Measurements from ENCODE around the gene PYY.
"Not testable (repeated sequence)": the region's sequence is repeated elsewhere in the genome, so short reads cannot be mapped to it uniquely, and the experiment has no call there.

Gene PYY
- 0 to 0.14 (median 0.05) reads per million in 18 experiments for total RNA-seq

DNA sequence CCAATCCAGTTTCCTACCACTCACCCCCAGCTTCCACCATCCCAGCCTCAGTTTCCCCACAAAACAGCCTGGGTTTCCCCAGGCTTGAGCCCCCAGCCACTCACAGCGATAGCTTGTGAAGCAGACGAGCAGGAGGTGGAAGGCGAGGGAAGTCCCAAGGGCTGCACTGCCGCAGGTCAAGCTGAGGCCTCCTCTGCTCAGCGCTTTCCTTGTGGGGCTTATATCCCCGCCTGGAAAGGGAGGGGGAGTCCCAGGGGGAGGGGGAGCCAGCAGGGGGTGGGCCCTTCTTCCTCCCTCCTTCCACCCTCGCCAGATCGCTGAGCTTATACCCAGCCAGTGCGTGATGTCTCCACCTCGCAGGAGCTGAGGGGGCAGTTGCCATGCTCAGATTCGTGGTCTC is at the start of gene PYY:
PYY (minus strand) TSS at position 195 of the 400 bp plus-strand sequence. CDS start 457 bp downstream, outside the sequence.
- DNase-seq, result no peak

DNA sequence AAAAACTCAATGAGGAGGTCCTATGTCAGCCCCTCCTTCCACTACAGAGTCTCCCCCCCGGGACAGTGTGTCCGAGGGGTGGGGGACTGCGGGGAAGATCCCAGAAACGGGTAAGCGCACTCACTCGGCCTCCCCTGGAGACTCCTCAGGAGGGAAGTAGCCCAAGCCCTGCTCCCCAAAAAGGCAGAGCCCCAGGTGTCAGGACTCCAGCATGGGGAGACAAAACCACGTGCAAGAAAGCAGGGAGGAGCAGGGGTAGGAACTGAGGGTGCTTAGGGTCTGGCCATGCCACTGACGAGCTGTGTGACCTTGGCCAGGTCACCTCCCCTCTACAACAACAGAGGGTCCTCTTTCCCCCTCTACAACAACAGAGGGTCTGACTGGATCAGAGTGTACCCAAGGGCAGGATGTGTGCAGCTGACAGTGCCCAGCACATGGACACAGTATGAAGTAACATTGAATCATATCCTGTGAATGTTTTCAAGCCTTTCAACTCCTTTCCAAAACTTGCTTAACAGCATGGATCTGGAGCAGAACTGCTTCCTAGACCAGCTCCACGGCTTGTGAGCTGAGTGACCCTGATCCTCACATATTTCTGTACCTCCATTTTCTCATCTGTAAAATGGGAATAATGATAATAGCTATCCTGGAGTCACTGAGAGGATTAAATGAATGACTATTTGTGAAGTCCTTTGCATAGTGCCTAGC is 48.6 kb upstream of the PYY start:
- DNase-seq, result no peak

DNA sequence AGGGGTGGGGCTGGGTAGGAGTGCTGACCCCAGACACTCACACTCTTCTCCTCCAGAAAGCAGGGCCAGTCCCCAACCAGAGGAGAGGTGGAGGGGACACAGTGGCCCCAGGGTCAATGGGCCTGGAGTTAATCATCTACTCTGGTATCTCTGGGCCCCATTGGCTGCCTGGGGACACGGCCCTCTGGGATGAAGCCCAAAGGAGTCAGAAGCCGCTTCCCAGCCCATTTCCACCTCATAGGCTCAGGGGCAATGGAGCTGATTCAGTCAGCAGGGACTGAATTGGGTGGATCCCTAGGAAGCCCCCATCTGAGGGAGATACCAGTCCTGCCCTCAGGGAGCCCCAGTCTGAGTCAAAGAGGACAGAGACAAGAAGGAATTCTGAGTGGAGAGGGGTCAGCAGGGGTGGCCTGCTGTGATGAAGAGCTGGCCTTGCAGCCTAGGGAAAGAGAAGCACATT is 47.8 kb upstream of the PYY start:
- no peak for DNase-seq

DNA sequence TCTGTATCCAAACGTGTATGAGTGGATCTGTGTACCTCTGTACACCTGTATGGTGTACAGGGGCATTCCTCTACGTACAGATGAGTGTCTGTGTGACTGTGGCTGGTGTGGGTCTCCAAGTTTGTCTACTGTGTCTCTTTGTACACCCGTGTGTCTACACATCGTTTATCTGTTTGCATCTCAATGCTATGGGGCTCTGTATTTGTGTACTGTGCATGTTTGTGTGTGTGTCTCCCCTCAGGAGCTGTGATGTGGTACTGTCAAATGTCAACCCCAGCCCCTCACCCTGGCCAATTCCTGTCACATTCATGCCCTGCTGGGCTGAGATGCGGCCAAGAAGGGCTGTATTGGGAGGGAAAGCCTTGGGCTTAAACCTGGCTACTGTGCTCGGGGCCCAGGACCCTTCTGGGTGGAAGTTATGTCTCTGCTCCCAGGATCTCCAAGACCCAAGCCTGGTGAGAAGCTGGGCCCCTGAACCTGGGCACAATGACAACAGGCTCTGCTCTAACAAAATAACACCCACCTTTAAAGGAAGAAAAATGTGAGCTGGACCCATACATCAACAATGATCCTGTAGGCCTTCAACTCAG is 47.2 kb upstream of the PYY start:
- no peak for DNase-seq

DNA sequence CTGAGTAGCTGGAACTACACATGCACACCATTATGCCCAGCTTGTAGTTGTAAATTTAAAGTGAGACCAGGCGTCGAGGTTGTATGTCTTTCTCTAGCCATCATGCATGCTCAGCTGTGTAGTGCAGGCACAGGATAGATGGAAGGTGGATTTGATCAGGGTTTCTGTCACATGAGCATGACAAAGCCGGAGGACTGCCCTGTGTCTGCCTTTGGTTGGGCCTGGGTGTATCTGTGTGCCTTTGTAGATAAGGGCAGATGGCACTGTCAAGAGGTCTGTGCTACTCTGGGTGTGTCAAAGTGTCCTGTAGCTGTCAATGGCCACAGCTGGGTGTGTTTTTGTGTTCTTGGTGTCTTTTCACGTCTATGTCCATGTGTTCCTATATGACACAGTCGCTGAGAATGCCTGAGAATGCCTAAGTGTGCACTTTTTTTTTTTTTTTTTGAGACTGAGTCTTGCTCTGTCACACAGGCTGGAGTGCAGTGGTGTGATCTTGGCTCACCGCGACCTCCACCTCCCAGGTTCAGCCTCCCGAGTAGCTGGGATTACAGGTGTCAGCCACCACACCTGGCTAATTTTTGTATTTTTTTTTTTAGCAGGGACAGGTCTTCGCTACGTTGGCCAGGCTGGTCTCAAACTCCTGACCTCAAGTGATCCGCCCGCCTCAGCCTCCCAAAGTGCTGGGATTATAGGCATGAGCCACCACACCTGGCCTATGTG is 46.6 kb upstream of the PYY start:
- no peak for DNase-seq

DNA sequence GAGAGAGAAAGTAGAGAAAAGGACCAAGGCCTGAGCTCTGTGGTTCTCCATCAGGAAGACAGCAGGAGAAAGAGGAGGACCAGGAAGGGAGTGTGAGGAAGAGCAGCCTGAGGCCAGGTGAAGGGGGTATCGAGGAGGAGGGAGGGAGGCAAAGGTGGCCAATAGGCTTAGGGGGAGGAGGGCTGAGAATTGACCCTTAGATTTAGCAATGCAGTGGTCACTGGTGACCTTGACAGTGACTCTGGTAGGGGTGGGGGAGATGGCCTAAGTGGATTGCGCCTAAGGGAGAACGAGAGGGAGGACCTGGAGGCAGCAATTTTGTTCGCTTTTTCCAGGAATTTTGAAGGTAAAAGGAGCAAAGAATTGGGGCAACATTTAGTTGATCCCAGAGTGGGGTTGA is 45.3 kb upstream of the PYY start:
- no peak for DNase-seq

DNA sequence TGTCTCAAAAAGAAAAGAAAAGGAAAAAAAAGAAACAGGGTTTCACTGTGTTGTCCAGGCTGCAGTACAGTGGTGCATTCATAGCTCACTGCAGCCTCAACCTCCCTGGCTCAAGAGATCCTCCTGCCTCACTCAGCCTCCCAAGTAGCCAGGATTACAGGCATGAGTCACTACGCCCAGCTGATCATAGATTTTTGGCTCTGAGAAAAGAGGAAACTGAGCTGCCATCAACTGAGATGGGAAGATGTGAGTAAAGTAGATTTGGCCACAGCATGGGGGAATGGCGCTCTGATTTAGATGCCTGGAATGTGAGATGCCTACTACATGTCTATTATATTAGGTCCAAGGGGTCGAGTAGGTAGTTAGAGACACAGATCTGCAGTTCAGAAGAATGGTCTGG is 44.8 kb upstream of the PYY start:
- peak; percentile 55 to 60 for DNase-seq

DNA sequence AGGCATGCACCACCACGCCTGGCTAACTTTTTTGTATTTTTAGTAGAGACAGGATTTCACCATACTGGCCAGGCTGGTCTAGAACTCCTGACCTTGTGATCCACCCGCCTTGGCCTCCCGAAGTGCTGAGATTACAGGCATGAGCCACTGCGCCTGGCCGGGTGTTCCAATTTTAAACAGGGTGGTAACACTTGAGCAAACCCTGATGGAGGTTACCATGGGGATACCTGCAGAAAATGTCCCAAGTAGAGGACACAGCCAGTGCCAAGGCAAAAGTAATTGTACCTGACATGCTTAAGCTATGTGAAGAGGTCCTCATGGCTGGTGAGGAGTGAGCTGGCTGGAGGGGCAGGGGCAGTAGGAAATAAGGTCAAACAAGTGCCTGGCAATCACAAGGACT is 43.4 kb upstream of the PYY start:
- DNase-seq, result not testable (repeated sequence)

DNA sequence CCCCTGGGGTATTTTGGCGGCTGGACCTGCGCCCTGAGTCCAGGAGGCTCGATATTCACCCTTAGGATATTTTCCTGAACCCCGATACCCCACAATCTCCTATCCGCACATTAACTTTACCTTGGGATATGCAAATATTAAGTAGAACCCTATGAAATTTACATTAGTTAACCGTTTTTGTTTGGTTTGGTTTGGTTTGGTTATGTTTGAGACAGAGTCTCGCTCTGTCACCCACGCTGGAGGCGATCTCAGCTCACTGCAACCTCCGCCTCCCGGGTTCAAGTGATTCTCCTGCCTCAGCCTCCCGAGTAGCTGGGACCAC is 41.4 kb upstream of the PYY start:
- DNase-seq, result no peak

DNA sequence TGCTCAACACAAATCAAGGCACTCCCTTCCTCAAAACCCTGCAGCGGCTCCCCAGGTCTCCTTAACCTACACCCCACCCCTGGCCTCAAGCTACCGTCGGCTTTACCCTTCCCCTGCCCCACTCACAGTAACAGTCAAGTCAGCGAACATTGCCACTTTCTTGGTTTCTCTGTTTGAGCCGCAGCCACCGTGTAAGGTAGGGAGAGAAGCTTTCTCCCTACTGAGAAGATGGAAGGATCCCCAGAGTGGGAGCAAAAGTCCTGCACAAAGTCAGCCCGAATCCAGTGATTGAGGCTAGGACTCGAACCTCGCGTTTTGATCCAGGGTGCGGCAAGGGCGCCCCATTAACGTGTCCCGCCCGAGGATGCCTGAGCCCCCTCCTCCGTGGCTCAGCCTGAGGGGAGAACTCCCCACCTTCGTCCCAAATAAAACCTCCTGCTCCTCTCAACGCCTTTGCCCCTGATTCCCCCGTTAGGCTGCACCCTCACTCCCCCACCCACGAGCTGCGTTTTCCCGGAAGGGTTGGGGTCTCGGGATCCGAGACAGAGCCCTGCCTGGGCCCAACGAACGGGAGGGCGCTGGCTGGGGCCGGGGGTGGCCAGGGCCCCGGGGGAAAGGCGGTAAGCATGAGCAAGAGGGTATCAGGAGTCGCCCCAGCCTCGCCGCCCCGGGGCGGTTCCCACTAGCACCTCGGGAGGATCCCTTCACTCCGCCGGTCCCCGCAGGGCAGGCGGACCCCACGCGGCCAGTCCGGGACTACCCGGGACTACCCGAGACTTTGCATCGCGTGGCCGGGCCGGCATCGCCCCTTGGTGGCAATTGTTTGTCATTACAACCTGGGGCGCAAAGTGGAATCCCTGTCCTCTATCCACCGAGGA is 40.8 kb upstream of the PYY start:
- peak; percentile 48 to 67 for DNase-seq

DNA sequence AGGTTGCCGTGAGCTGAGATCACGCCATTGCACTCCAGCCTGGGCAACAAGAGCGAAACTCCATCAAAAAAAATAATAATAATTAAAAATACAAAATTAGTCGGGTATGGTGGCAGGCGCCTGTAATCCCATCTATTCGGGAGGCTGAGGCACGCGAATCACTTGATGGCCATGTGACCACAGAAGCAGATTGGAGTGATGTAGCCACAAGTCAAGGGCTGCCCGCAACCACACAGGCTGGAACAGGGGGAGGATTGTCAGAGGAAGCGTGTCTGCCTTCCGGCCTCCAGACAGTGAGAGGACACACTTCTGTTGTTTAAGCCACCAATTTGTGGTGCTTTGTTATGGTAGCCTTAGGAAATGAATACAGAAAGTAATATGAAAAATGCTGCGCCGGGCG is 38.9 kb upstream of the PYY start:
- no peak for DNase-seq

DNA sequence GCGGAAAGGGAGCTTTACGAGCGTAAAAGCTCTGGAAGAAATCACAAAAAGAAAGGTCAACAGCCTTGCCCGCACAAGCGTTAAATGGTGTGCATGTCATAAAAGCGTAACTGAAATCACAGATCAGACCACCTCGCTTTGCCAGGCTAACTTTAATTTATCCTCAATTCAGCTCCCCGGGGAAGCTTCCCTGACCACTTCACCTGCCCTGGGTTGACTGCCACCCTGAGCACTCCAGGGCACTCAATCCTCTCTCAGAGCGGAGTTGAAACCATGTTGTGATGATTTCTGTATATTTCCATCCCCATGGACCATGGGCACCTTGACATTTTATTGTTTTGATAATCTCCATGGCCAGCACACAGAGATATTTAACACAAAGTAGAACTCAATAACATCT is 34.6 kb upstream of the PYY start:
- DNase-seq, result no peak

DNA sequence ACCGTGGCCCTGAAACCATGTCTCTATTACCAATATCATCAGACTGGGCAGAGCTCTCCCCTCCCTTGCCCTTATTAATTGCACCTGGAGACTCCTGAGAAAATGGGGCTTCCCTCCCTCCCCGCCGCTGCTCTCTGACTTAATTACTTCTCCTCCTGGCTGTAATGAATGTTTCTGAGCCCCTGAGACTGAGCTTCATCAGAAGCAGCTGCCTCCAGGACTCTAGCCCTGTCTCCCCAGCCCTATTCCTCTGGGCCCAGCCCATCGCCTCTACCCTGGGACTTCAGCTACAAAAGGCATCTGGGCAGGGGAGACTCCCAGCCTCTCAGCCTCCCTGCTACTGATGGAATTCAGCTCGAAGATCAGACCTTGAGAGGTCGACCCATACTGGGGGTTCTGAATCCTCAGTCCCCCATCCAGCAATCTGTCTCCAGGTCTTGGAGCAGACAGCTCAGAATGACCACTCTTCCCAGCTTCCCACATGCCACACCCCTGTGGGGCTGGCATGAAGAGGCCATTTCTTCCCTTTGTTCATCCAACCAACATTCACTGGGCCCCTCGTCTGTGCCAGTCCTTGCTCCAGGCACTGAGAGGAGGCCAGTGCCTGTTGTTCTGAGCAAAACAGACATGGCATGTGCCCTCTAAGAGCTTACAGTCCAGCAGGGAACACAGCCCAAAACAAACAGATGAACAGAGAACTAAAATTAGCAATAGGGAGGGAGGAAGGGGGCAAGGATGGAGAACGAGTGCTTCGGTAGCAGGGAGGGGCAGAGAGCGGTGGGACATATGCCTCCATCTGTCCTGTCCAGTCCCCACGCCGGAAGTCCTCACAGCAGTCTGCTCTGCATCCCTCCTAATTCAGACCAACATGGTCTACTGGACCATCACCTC is 33.6 kb upstream of the PYY start:
- DNase-seq, result no peak

DNA sequence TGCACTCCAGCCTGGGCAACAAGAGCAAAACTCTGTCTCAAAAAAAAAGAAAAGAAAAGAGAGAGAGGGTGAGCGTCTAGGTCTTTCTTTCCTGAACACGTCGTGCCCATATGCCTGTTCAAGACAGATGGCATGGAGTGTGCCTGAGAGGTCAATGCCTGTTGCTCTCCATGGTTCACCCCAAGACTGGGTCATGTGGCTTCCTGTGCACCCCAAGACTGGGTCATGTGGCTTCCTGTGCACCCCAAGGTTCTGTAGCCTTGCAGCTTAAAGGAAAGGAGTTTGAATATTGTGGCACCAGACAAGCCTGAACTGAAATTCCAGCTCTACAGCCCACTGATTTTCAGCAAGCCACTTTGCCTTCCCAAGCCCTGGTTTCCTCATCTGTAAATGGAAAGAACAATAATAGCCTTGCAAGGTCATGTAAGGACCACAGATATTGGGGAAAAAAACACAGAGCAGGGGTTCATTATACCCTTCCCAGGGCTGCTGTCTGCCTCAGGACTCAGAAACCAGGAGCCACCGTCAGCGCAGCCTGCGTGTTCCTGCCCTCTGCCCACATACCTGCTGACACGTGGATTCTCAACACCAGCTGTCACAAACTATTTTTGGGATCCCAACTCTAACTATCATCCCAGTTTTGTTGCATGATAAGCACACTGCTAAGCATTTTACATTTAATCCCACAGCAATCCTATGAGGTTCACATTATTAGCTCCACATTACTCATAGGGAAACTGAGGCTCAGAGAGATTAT is 32.7 kb upstream of the PYY start:
- no peak for DNase-seq

DNA sequence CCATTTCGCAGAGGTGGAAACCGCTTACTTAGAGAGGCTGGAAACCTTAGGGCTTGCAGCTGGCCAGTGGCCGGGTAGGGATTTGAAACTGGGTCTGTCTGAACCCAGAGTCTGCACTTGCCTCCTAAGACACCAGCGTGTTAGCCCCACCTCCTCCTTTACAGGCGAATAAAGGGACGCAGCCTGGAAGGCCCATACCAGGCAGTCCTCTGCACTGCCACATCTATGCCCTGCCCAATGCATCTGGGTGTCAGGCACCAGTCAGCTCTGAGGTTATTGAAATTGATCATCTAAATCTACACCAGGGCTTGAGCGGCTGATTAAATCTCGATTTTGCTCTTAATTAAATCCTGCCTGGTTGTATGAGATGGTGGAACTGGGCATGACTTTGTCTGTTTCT is 30.8 kb upstream of the PYY start:
- no peak for DNase-seq

DNA sequence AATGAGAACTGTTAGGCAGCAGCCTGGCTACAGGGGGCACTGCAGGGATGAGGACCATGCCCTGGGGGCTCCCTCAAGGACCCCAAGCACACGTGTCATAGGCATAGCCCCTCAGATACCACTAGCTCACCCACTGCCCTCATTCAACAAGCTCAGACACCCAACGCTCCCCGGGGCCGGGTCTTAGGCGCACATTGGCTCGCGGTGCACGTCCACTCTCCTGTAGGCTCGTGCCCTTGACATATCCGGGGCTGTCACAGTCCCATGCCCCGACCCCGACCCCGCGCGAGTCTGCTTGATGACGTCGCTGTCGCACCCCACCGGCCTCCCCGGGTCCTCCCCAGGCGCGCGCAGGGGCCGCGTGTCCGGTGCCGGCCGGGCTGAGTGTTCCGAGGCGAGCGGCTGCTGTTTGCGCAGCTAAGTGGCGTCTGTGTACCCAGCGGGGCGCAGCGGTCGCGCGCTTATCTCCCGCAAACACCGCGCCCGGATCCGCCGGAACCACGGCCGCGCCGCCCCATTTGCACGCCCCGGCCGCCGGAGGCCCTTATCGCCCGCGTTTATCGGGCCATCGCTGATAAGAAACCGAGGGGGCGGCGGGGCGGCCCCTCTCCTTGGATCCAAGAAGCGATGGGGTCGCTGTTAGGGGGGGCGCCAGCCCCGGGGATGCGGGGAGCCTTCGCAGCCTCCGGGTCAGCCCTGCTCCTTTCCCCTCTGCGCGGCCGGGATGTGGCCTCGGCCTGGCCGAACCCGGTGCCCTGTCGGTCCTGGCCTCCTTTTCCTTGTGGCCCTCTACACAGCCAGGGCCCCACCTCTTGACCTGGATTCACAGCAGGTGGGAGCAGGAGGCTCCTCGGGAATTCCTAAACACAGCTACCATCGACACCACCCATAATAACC is 30.0 kb upstream of the PYY start:
- no peak for DNase-seq

DNA sequence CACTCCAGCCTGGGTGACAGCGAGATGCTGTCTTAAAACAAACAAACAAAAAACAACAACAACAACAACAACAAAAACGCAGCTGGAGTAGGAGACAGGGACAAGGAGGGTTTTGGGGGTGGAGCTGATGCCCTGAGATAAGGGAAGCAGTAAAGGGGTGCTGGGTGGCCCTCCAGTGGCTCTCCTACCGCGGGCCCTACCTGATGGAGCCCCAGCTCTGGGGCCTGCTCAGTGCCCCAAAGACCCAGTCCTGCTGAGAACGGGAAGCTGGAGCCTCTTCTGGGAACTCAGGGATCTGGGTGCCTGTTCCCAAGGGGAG is 29.4 kb upstream of the PYY start:
- DNase-seq, result no peak

DNA sequence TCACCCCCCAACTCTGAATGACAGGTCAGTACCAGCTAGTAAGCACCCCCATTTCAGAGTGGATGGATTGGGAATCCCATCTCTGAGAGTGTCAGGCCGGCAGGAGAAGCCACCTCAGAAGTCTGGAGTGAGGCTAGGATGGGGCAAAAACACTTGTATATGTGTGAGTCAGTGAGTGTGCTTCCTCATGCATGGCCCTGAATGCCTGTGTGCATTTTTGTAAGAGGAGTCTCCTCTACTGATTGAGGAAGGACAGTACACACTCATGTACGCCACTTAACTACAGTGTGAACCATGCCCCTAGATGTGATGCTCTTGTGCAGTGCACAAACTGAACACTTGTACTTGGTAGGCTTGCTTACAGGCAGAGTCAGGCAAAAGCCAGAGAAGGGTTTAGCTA is 28.4 kb upstream of the PYY start:
- DNase-seq, result no peak

DNA sequence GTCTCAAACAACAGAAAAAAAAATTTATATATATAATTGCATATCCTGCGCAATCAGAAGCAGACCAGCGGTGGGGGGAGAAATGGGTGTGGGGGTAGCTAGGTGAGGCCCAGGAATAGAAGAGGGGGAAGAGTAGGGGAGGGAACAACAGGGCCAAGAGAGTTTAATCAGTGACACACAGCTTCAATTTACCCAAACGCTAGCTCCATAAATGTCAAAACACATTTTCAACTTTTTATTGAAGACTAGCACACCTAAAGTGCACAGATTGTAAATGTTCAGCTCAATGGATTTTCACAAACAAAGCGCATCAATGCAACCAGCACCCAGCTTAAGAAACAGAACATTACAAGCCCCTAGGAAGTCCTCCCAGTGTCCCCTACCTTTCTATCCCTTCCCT is 25.9 kb upstream of the PYY start:
- no peak for DNase-seq

DNA sequence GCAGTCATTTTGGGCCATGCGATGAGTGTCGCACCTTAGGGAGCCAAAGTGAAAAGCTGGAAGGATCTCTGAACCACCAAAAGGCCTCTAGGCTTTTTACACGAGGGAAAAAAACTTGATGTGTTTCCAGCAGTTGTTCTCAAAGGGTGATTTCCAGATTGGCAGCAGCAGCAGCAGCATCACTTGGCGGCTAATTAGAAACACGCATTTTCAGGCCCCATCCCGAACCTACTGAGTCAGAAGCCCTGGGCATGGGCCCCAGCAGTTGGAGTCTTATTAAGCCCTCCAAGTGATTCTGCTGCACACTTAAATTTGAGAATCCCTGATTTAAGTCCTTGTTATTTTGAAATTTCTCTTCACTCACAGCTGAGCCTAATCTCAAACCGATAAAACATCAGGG is 25.3 kb upstream of the PYY start:
- no peak for DNase-seq
